Stimulated activated memory B cell treated with anti-CD40 and anti-IgM and Interleukin-4, amounts not matched to agents 10 μg/mL and 1 μg/mL and 100 μg/mL, for 72 hours (primary cell): ENCODE results near the gene TCP10L.
A peak's percentile ranks its signal among the peaks of the same experiment; 100 is the strongest.

Source experiments
- ATAC-seq: fragments of 150-1000 bp; cut with Tn5 transposase; 2 replicates; pipeline ENCODE4 v1.10.0; 2021
- H3K27ac Mint-ChIP-seq: one replicate; pipeline ENCODE4 v1.8.0; 2022; ENCODE audit warnings: mild to moderate bottlenecking, mixed read lengths
- H3K27me3 Mint-ChIP-seq: one replicate; pipeline ENCODE4 v1.8.0; 2022; ENCODE audit warnings: mixed read lengths
- H3K36me3 Mint-ChIP-seq: one replicate; pipeline ENCODE4 v1.8.0; 2022; ENCODE audit warnings: mixed read lengths
- H3K4me1 Mint-ChIP-seq: one replicate; pipeline ENCODE4 v1.8.0; 2022; ENCODE audit warnings: mixed read lengths
- H3K4me3 Mint-ChIP-seq: one replicate; pipeline ENCODE4 v1.8.0; 2022; ENCODE audit warnings: mild to moderate bottlenecking, moderate library complexity, mixed read lengths
- H3K9me3 Mint-ChIP-seq: one replicate; pipeline ENCODE4 v1.8.0; 2022; ENCODE audit warnings: mixed read lengths

The TCP10L gene

GRCh38 chr21:32597205-32597604, 11.9 kb upstream of the TCP10L start:
- Mint-ChIP-seq H3K27ac (no peak overlapping the region), H3K4me3 (no peak overlapping the region), H3K9me3 (no peaks in the 10 kb centered on the region), H3K4me1 (peaks cover 17% of the 10 kb centered on the region), H3K27me3 (no peaks in the 10 kb centered on the region), H3K36me3 (peaks cover 27% of the 10 kb centered on the region)
- no peak for ATAC-seq

GRCh38 chr21:32595431-32595830, 10.1 kb upstream of the TCP10L start:
- H3K4me3 Mint-ChIP-seq = no peak overlapping the region
- no peak for ATAC-seq
- H3K27me3 Mint-ChIP-seq = peaks cover 1% of the 10 kb centered on the region
- peaks cover 23% of the 10 kb centered on the region for H3K36me3 Mint-ChIP-seq
- no peaks in the 10 kb centered on the region for H3K9me3 Mint-ChIP-seq
- peaks cover 17% of the 10 kb centered on the region for H3K4me1 Mint-ChIP-seq
- H3K27ac Mint-ChIP-seq = no peak overlapping the region

DNA sequence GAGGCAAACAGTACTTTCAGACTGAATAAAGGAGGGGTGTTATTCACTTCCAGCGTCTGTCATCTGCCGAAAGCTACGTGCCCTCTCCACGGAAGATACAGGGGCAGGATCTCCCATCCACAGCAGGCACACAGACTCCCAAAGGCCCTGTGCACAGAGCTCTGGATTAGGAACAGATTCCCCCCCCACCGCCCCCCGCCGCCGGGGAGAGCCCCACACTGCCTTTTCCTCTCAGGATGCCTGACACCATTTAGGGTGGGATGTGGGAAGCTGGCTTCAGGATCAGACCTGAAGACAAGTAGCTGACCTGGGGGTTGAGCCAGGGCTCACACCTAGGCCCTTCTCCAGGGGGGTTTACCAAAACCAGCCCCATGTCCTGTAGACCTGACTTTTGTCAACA, 8.4 kb upstream of the TCP10L start:
- peaks cover 9% of the 10 kb centered on the region for H3K36me3 Mint-ChIP-seq
- H3K27ac Mint-ChIP-seq = no peak overlapping the region
- peaks cover 9% of the 10 kb centered on the region for H3K27me3 Mint-ChIP-seq
- no peak overlapping the region for H3K4me3 Mint-ChIP-seq
- no peaks in the 10 kb centered on the region for H3K9me3 Mint-ChIP-seq
- H3K4me1 Mint-ChIP-seq = peaks cover 6% of the 10 kb centered on the region
- no peak for ATAC-seq

GRCh38 chr21:32592929-32593502, 7.7 kb upstream of the TCP10L start:
- H3K4me3 Mint-ChIP-seq = no peak overlapping the region
- H3K9me3 Mint-ChIP-seq = no peaks in the 10 kb centered on the region
- peaks cover 9% of the 10 kb centered on the region for H3K27me3 Mint-ChIP-seq
- peaks cover 6% of the 10 kb centered on the region for H3K4me1 Mint-ChIP-seq
- H3K27ac Mint-ChIP-seq = no peak overlapping the region
- ATAC-seq = no peak
- H3K36me3 Mint-ChIP-seq = peaks cover 6% of the 10 kb centered on the region

DNA sequence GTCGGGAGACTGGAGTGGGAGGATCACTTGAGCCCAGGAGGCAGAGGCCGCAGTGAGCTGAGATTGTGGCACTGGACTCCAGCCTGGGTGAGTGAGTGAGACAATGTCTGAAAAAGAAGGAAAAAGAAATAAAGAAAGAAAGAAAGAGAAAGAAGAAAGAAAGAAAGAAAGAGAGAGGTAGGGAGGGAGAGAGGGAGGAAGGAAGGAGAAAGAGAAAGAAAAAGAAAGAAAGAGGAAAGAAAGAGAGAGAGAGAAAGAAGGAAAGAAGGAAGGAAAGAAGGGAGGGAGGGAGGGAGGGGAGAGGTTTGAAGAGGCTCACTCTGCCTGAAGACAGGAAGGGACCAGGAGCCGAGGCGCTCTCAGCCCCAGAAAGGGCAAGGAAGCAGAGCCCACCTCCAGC, 4.8 kb upstream of the TCP10L start:
- no peak for ATAC-seq
- no peak overlapping the region for H3K4me3 Mint-ChIP-seq
- H3K27me3 Mint-ChIP-seq = peaks cover 9% of the 10 kb centered on the region

DNA sequence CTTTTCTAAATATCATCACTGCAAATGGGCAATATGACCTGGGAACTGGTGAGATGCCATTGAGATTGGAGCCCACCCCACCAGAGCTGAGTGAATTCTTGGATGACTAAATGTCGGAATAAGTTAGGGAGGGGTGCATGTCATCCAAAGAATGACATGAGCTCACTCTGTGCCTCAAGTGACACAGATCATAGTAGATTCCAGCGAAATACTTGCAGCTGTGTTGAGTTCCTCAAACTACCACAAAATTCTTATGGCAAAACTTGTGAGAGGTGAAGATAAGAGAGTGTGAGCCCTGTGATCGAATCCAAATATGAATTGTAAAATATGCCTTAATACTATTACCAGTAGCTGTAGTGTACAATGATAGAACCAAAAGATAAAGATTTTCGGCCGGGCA, 2.3 kb upstream of the TCP10L start:
- no peaks in the 10 kb centered on the region for H3K4me1 Mint-ChIP-seq
- no peaks in the 10 kb centered on the region for H3K9me3 Mint-ChIP-seq

More for the DNA sequence above, 4.8 kb upstream of the TCP10L start:
- H3K27ac Mint-ChIP-seq = no peak overlapping the region
- H3K4me1 Mint-ChIP-seq = no peaks in the 10 kb centered on the region
- H3K9me3 Mint-ChIP-seq = no peaks in the 10 kb centered on the region
- no peaks in the 10 kb centered on the region for H3K36me3 Mint-ChIP-seq

GRCh38 chr21:32587120-32587519, 1.8 kb upstream of the TCP10L start:
- no peak overlapping the region for H3K27ac Mint-ChIP-seq
- H3K36me3 Mint-ChIP-seq = no peaks in the 10 kb centered on the region
- H3K4me1 Mint-ChIP-seq = no peaks in the 10 kb centered on the region

More for the DNA sequence above, 2.3 kb upstream of the TCP10L start:
- H3K27ac Mint-ChIP-seq = no peak overlapping the region
- no peak for ATAC-seq
- peaks cover 9% of the 10 kb centered on the region for H3K27me3 Mint-ChIP-seq
- no peak overlapping the region for H3K4me3 Mint-ChIP-seq
- no peaks in the 10 kb centered on the region for H3K36me3 Mint-ChIP-seq

DNA sequence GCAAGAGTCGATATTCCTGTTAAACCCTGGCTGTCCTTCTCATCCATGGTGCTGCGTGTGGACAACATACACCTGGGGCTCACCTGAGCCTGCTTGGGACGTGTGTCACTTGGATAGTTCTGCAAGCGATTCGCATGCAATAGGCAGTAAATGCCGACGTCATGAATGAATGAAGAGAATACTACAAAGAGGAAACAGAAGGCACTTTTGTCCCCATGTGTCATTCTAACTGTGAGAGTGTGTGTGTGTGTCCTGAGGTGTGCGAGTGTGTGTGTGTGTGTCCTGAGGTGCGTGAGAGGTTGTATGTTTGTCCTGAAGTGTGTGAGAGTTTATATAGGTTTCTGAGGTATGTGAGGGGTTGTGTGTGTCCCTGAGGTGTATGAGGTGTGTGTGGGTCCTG, 647 bp upstream of the TCP10L start:
- no peak overlapping the region for H3K27ac Mint-ChIP-seq

More at GRCh38 chr21:32587120-32587519, 1.8 kb upstream of the TCP10L start:
- H3K9me3 Mint-ChIP-seq = no peaks in the 10 kb centered on the region
- peaks cover 9% of the 10 kb centered on the region for H3K27me3 Mint-ChIP-seq
- ATAC-seq = no peak
- no peak overlapping the region for H3K4me3 Mint-ChIP-seq

GRCh38 chr21:32584472-32584871, 851 bp downstream of the TCP10L start:
- ATAC-seq = no peak
- H3K27me3 Mint-ChIP-seq = no peaks in the 10 kb centered on the region
- no peak overlapping the region for H3K4me3 Mint-ChIP-seq
- H3K27ac Mint-ChIP-seq = no peak overlapping the region
- H3K4me1 Mint-ChIP-seq = no peaks in the 10 kb centered on the region
- no peaks in the 10 kb centered on the region for H3K36me3 Mint-ChIP-seq
- no peaks in the 10 kb centered on the region for H3K9me3 Mint-ChIP-seq

More for the DNA sequence above, 647 bp upstream of the TCP10L start:
- no peak for ATAC-seq
- no peaks in the 10 kb centered on the region for H3K36me3 Mint-ChIP-seq
- H3K27me3 Mint-ChIP-seq = peaks cover 9% of the 10 kb centered on the region
- H3K4me1 Mint-ChIP-seq = no peaks in the 10 kb centered on the region
- no peaks in the 10 kb centered on the region for H3K9me3 Mint-ChIP-seq
- no peak overlapping the region for H3K4me3 Mint-ChIP-seq

GRCh38 chr21:32581732-32582131, 3.6 kb downstream of the TCP10L start:
- Mint-ChIP-seq H3K4me1 (no peaks in the 10 kb centered on the region), H3K27ac (no peak overlapping the region), H3K4me3 (no peak overlapping the region), H3K9me3 (no peaks in the 10 kb centered on the region), H3K27me3 (no peaks in the 10 kb centered on the region), H3K36me3 (peaks cover 6% of the 10 kb centered on the region)
- no peak for ATAC-seq

- Mint-ChIP-seq H3K4me3 (no peak overlapping the region), H3K27ac (no peak overlapping the region), H3K27me3 (no peaks in the 10 kb centered on the region), H3K36me3 (peaks cover 6% of the 10 kb centered on the region), H3K9me3 (no peaks in the 10 kb centered on the region), H3K4me1 (no peaks in the 10 kb centered on the region)
- ATAC-seq = no peak
Measured at GRCh38 chr21:32580949-32581348, 4.4 kb downstream of the TCP10L start.

DNA sequence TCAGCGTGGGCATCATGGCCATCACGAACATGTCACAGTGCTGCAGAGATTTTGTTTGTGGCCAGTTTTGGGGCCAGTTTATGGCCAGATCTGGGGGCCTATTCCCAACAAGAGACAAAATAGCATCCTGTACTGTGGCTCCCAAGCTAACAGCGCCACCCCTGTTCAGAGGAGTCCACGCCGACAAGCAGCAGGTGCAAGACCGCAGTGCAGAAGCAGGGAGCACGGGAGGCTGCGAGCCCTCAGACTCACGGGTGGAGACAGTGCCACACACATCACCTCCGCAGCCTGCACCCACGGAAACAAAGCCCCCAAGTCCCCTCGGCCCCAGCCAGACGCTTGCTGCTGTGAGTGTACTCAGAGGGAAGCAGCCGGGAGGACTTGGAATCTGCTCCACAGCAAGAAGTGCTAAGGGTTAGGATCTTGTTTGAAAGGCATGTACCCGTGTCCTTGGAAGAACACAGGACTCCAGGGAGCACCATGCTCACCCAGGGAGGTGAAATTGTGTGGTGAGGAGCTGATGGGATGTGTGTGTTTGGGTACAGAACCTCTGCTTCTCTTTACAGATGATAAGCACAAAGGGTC, 7.1 kb downstream of the TCP10L start:
- no peaks in the 10 kb centered on the region for H3K9me3 Mint-ChIP-seq
- ATAC-seq = no peak
- no peak overlapping the region for H3K27ac Mint-ChIP-seq
- H3K4me1 Mint-ChIP-seq = no peaks in the 10 kb centered on the region
- H3K27me3 Mint-ChIP-seq = peaks cover 10% of the 10 kb centered on the region
- H3K36me3 Mint-ChIP-seq = peaks cover 6% of the 10 kb centered on the region
- no peak overlapping the region for H3K4me3 Mint-ChIP-seq

- H3K27me3 Mint-ChIP-seq = peaks cover 10% of the 10 kb centered on the region
- ATAC-seq = no peak
- no peaks in the 10 kb centered on the region for H3K9me3 Mint-ChIP-seq
- H3K27ac Mint-ChIP-seq = no peak overlapping the region
- H3K4me3 Mint-ChIP-seq = no peak overlapping the region
- no peaks in the 10 kb centered on the region for H3K4me1 Mint-ChIP-seq
- H3K36me3 Mint-ChIP-seq = peaks cover 6% of the 10 kb centered on the region
Measured at GRCh38 chr21:32576011-32576410, 9.3 kb downstream of the TCP10L start.

GRCh38 chr21:32574946-32575925, 10.1 kb downstream of the TCP10L start:
- no peak overlapping the region for H3K27ac Mint-ChIP-seq

DNA sequence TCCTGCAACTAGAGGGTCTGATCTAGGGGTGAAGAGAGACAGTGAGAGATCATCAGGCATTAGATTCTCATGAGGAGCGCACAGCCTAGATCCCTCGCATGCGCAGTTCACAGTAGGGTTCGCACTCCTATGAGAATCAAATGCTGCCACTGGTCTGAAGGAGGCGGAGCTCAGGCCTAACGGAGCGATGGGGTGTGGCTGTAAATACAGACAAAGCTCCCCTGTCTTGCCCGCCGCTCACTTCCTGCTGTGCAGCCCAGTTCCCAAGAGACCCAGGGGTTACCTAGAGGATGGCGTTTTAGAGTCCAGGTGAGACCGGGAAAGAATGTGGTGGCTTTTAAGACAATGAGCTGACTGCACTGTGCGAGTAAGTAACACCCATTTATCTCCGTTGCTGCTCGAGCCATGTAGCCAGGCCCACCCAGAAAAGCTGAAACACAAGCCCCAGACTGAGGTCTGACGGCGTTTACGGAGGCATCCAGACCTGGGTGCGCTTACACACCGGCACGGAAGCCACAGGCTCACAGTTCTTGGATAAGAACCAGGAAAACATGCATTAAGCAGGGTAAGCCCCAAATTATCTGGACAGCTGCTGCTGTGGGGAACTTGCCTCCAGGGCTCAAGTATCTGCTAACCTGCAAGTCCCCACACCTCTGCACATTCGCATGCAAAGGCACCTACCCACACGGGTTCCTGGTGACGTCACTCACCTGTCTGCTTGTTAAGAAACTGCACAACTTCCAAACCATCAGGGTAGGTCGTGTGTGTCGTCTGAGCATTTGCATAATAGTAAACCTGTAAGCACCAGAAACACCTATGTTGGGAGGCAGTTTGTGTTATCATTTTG, 12.5 kb downstream of the TCP10L start:
- Mint-ChIP-seq H3K27me3 (peaks cover 10% of the 10 kb centered on the region), H3K27ac (no peak overlapping the region), H3K4me3 (no peak overlapping the region), H3K4me1 (peaks cover 16% of the 10 kb centered on the region), H3K9me3 (no peaks in the 10 kb centered on the region), H3K36me3 (peaks cover 6% of the 10 kb centered on the region)
- ATAC-seq = no peak

More at GRCh38 chr21:32574946-32575925, 10.1 kb downstream of the TCP10L start:
- no peaks in the 10 kb centered on the region for H3K9me3 Mint-ChIP-seq
- H3K4me3 Mint-ChIP-seq = no peak overlapping the region
- peaks cover 2% of the 10 kb centered on the region for H3K4me1 Mint-ChIP-seq
- peak; percentile 24 for ATAC-seq
- peaks cover 6% of the 10 kb centered on the region for H3K36me3 Mint-ChIP-seq
- peaks cover 10% of the 10 kb centered on the region for H3K27me3 Mint-ChIP-seq
